CD4-positive, alpha-beta T cell (primary cell): Measurements from ENCODE around the gene PTPRD. TPM values are rescaled to one million over a fixed set of nuclear protein-coding genes. Genes with fewer than 3 reads are reported as not detected.

Experiments used
- ATAC-seq: fragments of 200-7000 bp; cut with Tn5 transposase; one replicate; pipeline ENCODE4 v1.10.0; 2022; ENCODE audit warnings: mild to moderate bottlenecking; ENCODE audit not compliant: poor library complexity
- CTCF ChIA-PET: fragments of 350-600 bp; sonication (Branson Sonifier 250); formaldehyde crosslinking; loops from one replicate; lab custom pipeline; 2021; ENCODE audit warnings: antibody characterized with exemption, inconsistent platforms; lab: Charles Lee
- POLR2A ChIA-PET: fragments of 350-600 bp; sonication (Branson Sonifier 250); formaldehyde crosslinking; loops from one replicate; lab custom pipeline; 2021; ENCODE audit warnings: antibody characterized with exemption, inconsistent platforms; lab: Charles Lee
- DNase-seq, 14 experiments: peaks; one replicate each; pipeline ENCODE4 v3.0.0-alpha.2; 2013 to 2020; ENCODE audit warnings: mixed read lengths in 2 of 14
- H3K27ac ChIP-seq, 2 donors: one replicate each; pipeline versions ENCODE4 v1.5.1 to v1.7.0; 2013; ENCODE audit warnings: low read length in 2 of 2, low read depth in 1 of 2, mild to moderate bottlenecking in 1 of 2
- H3K27me3 ChIP-seq, 2 experiments: 1 replicate in 1 of 2; 2 replicates in 1 of 2; pipeline versions ENCODE4 v1.6.1 to v1.7.0; 2013; ENCODE audit warnings: low read length in 2 of 2, control low read depth in 1 of 2, mild to moderate bottlenecking in 1 of 2, moderate library complexity in 1 of 2; ENCODE audit not compliant: insufficient read depth in 2 of 2, control insufficient read depth in 1 of 2
- H3K36me3 ChIP-seq: one replicate; pipeline ENCODE4 v1.6.1; 2013; ENCODE audit warnings: low read length, control low read depth; ENCODE audit not compliant: insufficient read depth
- H3K4me1 ChIP-seq: one replicate; pipeline ENCODE4 v1.6.1; 2013; ENCODE audit warnings: low read length, control low read depth; ENCODE audit not compliant: insufficient read depth
- H3K4me3 ChIP-seq: one replicate; pipeline ENCODE4 v1.5.1; 2013; ENCODE audit warnings: mild to moderate bottlenecking, low read length, moderate library complexity
- H3K9me3 ChIP-seq, 2 experiments: 1 replicate in 1 of 2; 2 replicates in 1 of 2; pipeline versions ENCODE4 v1.6.1 to v1.7.0; 2013; ENCODE audit warnings: low read length in 2 of 2, mild to moderate bottlenecking in 2 of 2, control low read depth in 1 of 2, moderate library complexity in 1 of 2; ENCODE audit not compliant: control insufficient read depth in 1 of 2, insufficient read depth in 1 of 2
- H3K27ac Mint-ChIP-seq: one replicate; pipeline ENCODE4 v1.8.0; 2020; ENCODE audit warnings: mixed read lengths
- H3K27me3 Mint-ChIP-seq: one replicate; pipeline ENCODE4 v1.8.0; 2021; ENCODE audit warnings: mixed read lengths
- H3K36me3 Mint-ChIP-seq: one replicate; pipeline ENCODE4 v1.8.0; 2021; ENCODE audit warnings: low read depth, mixed read lengths
- H3K4me1 Mint-ChIP-seq: one replicate; pipeline ENCODE4 v1.8.0; 2021; ENCODE audit warnings: low read depth, mixed read lengths
- H3K4me3 Mint-ChIP-seq: one replicate; pipeline ENCODE4 v1.8.0; 2020; ENCODE audit warnings: mild to moderate bottlenecking, mixed read lengths
- H3K9me3 Mint-ChIP-seq: one replicate; pipeline ENCODE4 v1.8.0; 2020; ENCODE audit warnings: mixed read lengths
- intact Hi-C, 2 experiments: fragments of 100-400 bp; cut with DNase I in 1 of 2; cut with micrococcal nuclease in 1 of 2; formaldehyde crosslinking; loops; one replicate each; pipeline versions ENCODE4 v1.15.1 to v1.9.0; 2023 to 2025; cut with DNase I, micrococcal nuclease
- total RNA-seq, 174 experiments: library from RNA in 2 of 174; stranded (reverse) in 2 of 174; gene quantifications; one replicate each; pipeline ENCODE4 v1.2.3 and lab custom pipeline; 2021 to 2026
- TF ChIP-seq, protein P1 (sequence below): fragments of 200-600 bp; IDR thresholded peaks from one replicate; pipeline ENCODE4 v1.8.0; 2022; ENCODE audit warnings: antibody characterized with exemption, mild to moderate bottlenecking

PTPRD gene
- total RNA-seq, 2 experiments from 2014 or later: not detected

DNA sequence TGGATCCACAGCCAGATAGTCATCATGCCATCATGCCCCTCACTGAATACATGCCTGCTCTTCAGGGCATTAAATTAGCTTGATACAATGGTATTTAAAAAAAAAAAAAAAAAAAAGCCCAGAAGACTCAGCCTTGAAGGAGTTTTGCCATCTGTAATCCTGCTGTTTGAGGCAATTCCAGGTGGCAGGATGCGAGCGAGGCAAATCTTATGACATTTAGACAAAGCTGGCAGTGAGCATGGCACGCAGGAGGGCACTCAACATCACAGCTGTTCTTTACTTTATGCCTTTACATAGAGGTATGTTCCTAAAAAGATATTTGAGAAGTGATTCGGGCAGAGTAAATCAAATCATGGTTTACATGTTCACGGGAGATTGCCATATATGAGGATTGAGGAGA, 2121.2 kb downstream of the PTPRD start:
- POLR2A ChIA-PET: no interaction called here
- intact Hi-C loops: no loop called here
- CTCF ChIA-PET: interaction anchor here (0.7 kb wide), 1 partner anchor 614 kb away, joined by 3 read pairs; no protein-coding TSS in a partner anchor
- Histone ChIP-seq H3K27ac (no peak overlapping the region), H3K36me3 (no peaks in the 10 kb centered on the region), H3K9me3 (no peaks in the 10 kb centered on the region), H3K4me1 (no peaks in the 10 kb centered on the region), H3K27me3 (no peaks in the 10 kb centered on the region), H3K4me3 (no peak overlapping the region)
- Mint-ChIP-seq H3K36me3 (no peaks in the 10 kb centered on the region), H3K27ac (no peak overlapping the region), H3K4me3 (no peak overlapping the region), H3K9me3 (no peaks in the 10 kb centered on the region), H3K4me1 (no peaks in the 10 kb centered on the region), H3K27me3 (no peaks in the 10 kb centered on the region)
- ATAC-seq: no peak
- TF ChIP-seq, protein P1, sequence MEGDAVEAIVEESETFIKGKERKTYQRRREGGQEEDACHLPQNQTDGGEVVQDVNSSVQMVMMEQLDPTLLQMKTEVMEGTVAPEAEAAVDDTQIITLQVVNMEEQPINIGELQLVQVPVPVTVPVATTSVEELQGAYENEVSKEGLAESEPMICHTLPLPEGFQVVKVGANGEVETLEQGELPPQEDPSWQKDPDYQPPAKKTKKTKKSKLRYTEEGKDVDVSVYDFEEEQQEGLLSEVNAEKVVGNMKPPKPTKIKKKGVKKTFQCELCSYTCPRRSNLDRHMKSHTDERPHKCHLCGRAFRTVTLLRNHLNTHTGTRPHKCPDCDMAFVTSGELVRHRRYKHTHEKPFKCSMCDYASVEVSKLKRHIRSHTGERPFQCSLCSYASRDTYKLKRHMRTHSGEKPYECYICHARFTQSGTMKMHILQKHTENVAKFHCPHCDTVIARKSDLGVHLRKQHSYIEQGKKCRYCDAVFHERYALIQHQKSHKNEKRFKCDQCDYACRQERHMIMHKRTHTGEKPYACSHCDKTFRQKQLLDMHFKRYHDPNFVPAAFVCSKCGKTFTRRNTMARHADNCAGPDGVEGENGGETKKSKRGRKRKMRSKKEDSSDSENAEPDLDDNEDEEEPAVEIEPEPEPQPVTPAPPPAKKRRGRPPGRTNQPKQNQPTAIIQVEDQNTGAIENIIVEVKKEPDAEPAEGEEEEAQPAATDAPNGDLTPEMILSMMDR: no peak
- no peak for DNase-seq

DNA sequence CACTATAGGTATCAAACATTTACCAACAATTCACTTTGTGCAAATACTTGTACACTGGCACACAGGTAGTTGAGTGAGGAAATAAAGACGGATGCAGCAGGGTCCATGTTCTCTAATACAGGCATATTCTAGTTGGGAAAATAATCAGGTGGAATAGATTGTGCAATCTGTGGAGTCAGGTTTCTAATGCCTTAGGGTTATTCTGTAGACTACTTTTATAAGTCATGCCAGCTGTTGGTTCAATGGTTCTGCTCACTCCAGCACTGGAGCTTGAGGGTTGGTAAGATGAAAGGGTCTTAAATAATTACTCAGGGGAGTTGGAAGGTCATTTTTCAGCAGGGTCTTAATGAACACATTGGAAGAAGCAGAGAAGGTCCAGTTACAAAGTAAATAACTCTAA, 2123.0 kb downstream of the PTPRD start:
- ATAC-seq (no peak), DNase-seq (no peak)
- Mint-ChIP-seq H3K9me3 (no peaks in the 10 kb centered on the region), H3K27ac (no peak overlapping the region), H3K4me3 (no peak overlapping the region), H3K27me3 (no peaks in the 10 kb centered on the region), H3K36me3 (no peaks in the 10 kb centered on the region), H3K4me1 (no peaks in the 10 kb centered on the region)
- Histone ChIP-seq H3K27me3 (no peaks in the 10 kb centered on the region), H3K4me3 (no peak overlapping the region), H3K4me1 (no peaks in the 10 kb centered on the region), H3K27ac (no peak overlapping the region), H3K36me3 (no peaks in the 10 kb centered on the region), H3K9me3 (no peaks in the 10 kb centered on the region)
- ChIA-PET POLR2A (no interaction called here), CTCF (interaction anchor here (0.6 kb wide), 1 partner anchor 34 kb away, joined by 3 read pairs; no protein-coding TSS in a partner anchor)
- intact Hi-C loops: no loop called here
- TF ChIP-seq, protein P1: no peak

DNA sequence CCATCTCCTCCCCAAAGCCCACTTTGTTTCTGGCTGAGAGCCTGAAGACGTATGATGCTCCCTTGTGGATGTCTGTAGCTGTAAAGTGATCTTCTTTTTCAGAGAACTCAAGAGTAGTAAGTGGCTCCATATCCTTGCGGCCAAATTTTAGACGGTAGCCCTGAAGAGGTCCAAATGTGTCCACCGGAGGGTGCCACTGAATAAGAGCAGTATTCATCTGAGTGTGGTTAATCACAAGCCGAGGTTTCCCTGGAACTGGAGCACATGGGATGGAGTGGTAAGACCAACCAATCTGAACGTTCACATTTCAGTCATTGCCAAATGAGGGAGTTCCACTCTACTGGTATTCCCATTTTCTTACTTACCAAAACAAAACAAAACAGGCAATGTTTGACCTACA, 2126.7 kb downstream of the PTPRD start:
- ATAC-seq (no peak), DNase-seq (no peak)
- intact Hi-C loops: no loop called here
- Histone ChIP-seq H3K9me3 (no peaks in the 10 kb centered on the region), H3K27me3 (no peaks in the 10 kb centered on the region), H3K4me1 (no peaks in the 10 kb centered on the region), H3K27ac (no peak overlapping the region), H3K36me3 (no peaks in the 10 kb centered on the region), H3K4me3 (no peak overlapping the region)
- Mint-ChIP-seq H3K4me1 (no peaks in the 10 kb centered on the region), H3K36me3 (no peaks in the 10 kb centered on the region), H3K4me3 (no peak overlapping the region), H3K9me3 (no peaks in the 10 kb centered on the region), H3K27me3 (no peaks in the 10 kb centered on the region), H3K27ac (no peak overlapping the region)
- ChIA-PET CTCF (no interaction called here), POLR2A (no interaction called here)
- TF ChIP-seq, protein P1: no peak
